OCI-LY7 (cell line): ENCODE data around the gene THEM5. TPM values are rescaled to one million over a fixed set of nuclear protein-coding genes. Genes with fewer than 3 reads are reported as not detected.

ENCODE experiments used
- BruUV-seq: library from RNA; stranded (reverse); fragments of 400-500 nt; replicated peaks from 2 replicates; lab custom pipeline; 2021; lab: Mats Ljungman, UMichigan
- CTCF ChIA-PET: fragments of 300-600 bp; sonication (Branson Sonifier 250); formaldehyde crosslinking; loops from one replicate; lab custom pipeline; 2022; ENCODE audit warnings: antibody characterized with exemption; ENCODE audit not compliant: unreplicated experiment; lab: Charles Lee
- POLR2A ChIA-PET: fragments of 300-600 bp; sonication (Branson Sonifier 250); formaldehyde crosslinking; loops from one replicate; lab custom pipeline; 2022; ENCODE audit warnings: antibody characterized with exemption; lab: Charles Lee
- DNase-seq: peaks from one replicate; pipeline ENCODE4 v3.0.0-alpha.2; 2015; ENCODE audit warnings: low spot score
- H2AFZ ChIP-seq: fragments of 200-600 bp; sonication (generic), shearing (Covaris generic); 2 replicates; pipeline ENCODE4 v1.6.1; 2014; ENCODE audit warnings: mild to moderate bottlenecking, antibody characterized with exemption, low read length, moderate library complexity
- H3K27ac ChIP-seq: fragments of 200-600 bp; sonication (generic); 2 replicates; pipeline ENCODE4 v1.5.1; 2014; ENCODE audit warnings: mixed run types, low read depth, mild to moderate bottlenecking, moderate library complexity, low read length, inconsistent platforms; ENCODE audit not compliant: poor library complexity, severe bottlenecking
- H3K36me3 ChIP-seq: fragments of 200-600 bp; sonication (generic); 2 replicates; pipeline ENCODE4 v1.6.1; 2014; ENCODE audit warnings: mild to moderate bottlenecking, antibody characterized with exemption, low read length, moderate library complexity, mixed read lengths; ENCODE audit not compliant: insufficient read depth
- H3K4me1 ChIP-seq: fragments of 200-600 bp; sonication (generic); 2 replicates; pipeline ENCODE4 v1.5.1; 2014; ENCODE audit warnings: mild to moderate bottlenecking, low read length; ENCODE audit not compliant: insufficient read depth, poor library complexity, severe bottlenecking
- H3K4me2 ChIP-seq: fragments of 200-600 bp; sonication (generic); 2 replicates; pipeline ENCODE4 v1.6.1; 2014; ENCODE audit warnings: mild to moderate bottlenecking, low read length
- H3K4me3 ChIP-seq: fragments of 200-600 bp; sonication (generic); 2 replicates; pipeline ENCODE4 v1.5.1; 2014; ENCODE audit warnings: mild to moderate bottlenecking, low read depth, low read length; ENCODE audit not compliant: poor library complexity, severe bottlenecking
- H3K79me2 ChIP-seq: fragments of 200-600 bp; sonication (generic); 2 replicates; pipeline ENCODE4 v1.6.1; 2016; ENCODE audit warnings: low read depth, mild to moderate bottlenecking, low read length, moderate library complexity, mixed read lengths; ENCODE audit not compliant: insufficient read depth
- H3K9me2 ChIP-seq: fragments of 200-600 bp; sonication (generic); 2 replicates; pipeline ENCODE4 v1.6.1; 2016; ENCODE audit warnings: mild to moderate bottlenecking, low read length, mixed read lengths; ENCODE audit not compliant: insufficient read depth
- H3K9me3 ChIP-seq: fragments of 200-600 bp; sonication (generic); 2 replicates; pipeline ENCODE4 v1.6.1; 2014; ENCODE audit warnings: mild to moderate bottlenecking, mixed run types, low read length, mixed read lengths
- H4K20me1 ChIP-seq: fragments of 200-600 bp; sonication (generic); 2 replicates; pipeline ENCODE4 v1.6.1; 2014; ENCODE audit warnings: mild to moderate bottlenecking, antibody characterized with exemption, low read length, moderate library complexity, mixed read lengths; ENCODE audit not compliant: insufficient read depth
- CTCF ChIP-seq: fragments of 200-600 bp; sonication (generic); conservative IDR thresholded peaks from 2 replicates; pipeline ENCODE4 v1.5.1; 2014; ENCODE audit warnings: mild to moderate bottlenecking, antibody characterized with exemption, low read length, moderate library complexity, mixed read lengths
- EZH2phosphoT487 ChIP-seq: fragments of 200-600 bp; sonication (generic); IDR thresholded peaks from 2 replicates; pipeline ENCODE4 v1.6.1; 2018; ENCODE audit warnings: low read depth, borderline replicate concordance, mild to moderate bottlenecking, mixed run types, antibody characterized with exemption, low read length, moderate library complexity, mixed read lengths
- intact Hi-C: fragments of 100-400 bp; cut with micrococcal nuclease; formaldehyde crosslinking; loops from one replicate; pipeline ENCODE4 v1.10.0; 2022; ENCODE audit not compliant: unreplicated experiment
- total RNA-seq, 2 experiments: library from RNA; depleted of rRNA in 1 of 2; stranded (reverse); fragments of >200 nt in 1 of 2; shearing (Covaris generic) in 1 of 2; gene quantifications; 2 replicates each; pipeline ENCODE4 v1.2.3, GENCODE V29; 2014 to 2022

The THEM5 gene
- total RNA-seq, 2 experiments from 2014 or later, result not detected

GRCh38 chr1:151846062-151846568 is 7.4 kb downstream of the THEM5 start:
- Histone ChIP-seq H3K4me3 (no peak overlapping the region), H3K36me3 (no peaks in the 10 kb centered on the region), H3K9me2 (no peaks in the 10 kb centered on the region), H3K4me1 (peaks cover 21% of the 10 kb centered on the region), H3K27ac (no peak overlapping the region), H3K4me2 (no peak overlapping the region), H4K20me1 (no peaks in the 10 kb centered on the region), H2AFZ (peak overlapping the region; percentile 41; the same call in 1 of the 2 replicates), H3K9me3 (no peaks in the 10 kb centered on the region), H3K79me2 (no peaks in the 10 kb centered on the region)
- peak; percentile 29 for DNase-seq
- CTCF ChIA-PET, result interaction anchor here (0.8 kb wide), 1 partner anchor 10 kb away, joined by 3 read pairs; no protein-coding TSS in a partner anchor
- TF ChIP-seq EZH2phosphoT487, result no peak
- TF ChIP-seq CTCF, result 0 out of 2 replicates have a peak, but pooled peaks have one; percentile 30
- intact Hi-C loops, result no loop called here
- BruUV-seq, result no TSS peak
- POLR2A ChIA-PET, result interaction anchor here (0.6 to 1.1 kb wide), 3 partner anchors 57 to 351 kb away, joined by 3 to 5 read pairs (median 3); no protein-coding TSS in a partner anchor

- CTCF ChIA-PET, result no interaction called here
These were observed 10.1 kb downstream of the THEM5 start for GRCh38 chr1:151843398-151843797.

More at GRCh38 chr1:151843398-151843797, 10.1 kb downstream of the THEM5 start:
- H3K9me3 ChIP-seq, result no peaks in the 10 kb centered on the region
- no peaks in the 10 kb centered on the region for H3K36me3 ChIP-seq
- H3K4me2 ChIP-seq, result peak overlapping the region; percentile 8; the same call in 1 of the 2 replicates
- no TSS peak for BruUV-seq
- TF ChIP-seq CTCF (no peak), EZH2phosphoT487 (no peak)
- no peak overlapping the region for H3K4me3 ChIP-seq
- intact Hi-C loops, result no loop called here
- H3K9me2 ChIP-seq, result no peaks in the 10 kb centered on the region
- peaks cover 21% of the 10 kb centered on the region for H3K4me1 ChIP-seq
- H2AFZ ChIP-seq, result peak overlapping the region; percentile 9; the same call in 1 of the 2 replicates
- DNase-seq, result peak; percentile 59
- POLR2A ChIA-PET, result interaction anchor here (0.7 kb wide), 2 partner anchors 89 to 322 kb away, joined by 3 read pairs; no protein-coding TSS in a partner anchor
- H3K27ac ChIP-seq, result no peak overlapping the region
- no peaks in the 10 kb centered on the region for H4K20me1 ChIP-seq
- H3K79me2 ChIP-seq, result no peaks in the 10 kb centered on the region
